ENCODE results near the gene AIP. TPM values are rescaled to one million over a fixed set of nuclear protein-coding genes. Genes with fewer than 3 reads are reported as not detected.

Gene AIP
- total RNA-seq, 2 experiments from 2014 or later, result 115 to 117 TPM

GRCh38 chr11:67439321-67440228, 43.3 kb upstream of the AIP start:
- H3K36me3 Mint-ChIP-seq (ENCODE audit: low read depth), result peaks cover 40% of the 10 kb centered on the region
- Histone ChIP-seq H3K36me3 (ENCODE audit: insufficient read depth, low read length) (peaks cover 17% of the 10 kb centered on the region), H3K4me3 (ENCODE audit: low read length) (peak overlapping the region; percentile 97), H3K9me3 (ENCODE audit: control insufficient read depth in 1 of 2, insufficient read depth in 1 of 2, low read length in 2 of 2) (no peaks in the 10 kb centered on the region), H3K27me3 (ENCODE audit: control insufficient read depth in 1 of 2, insufficient read depth in 2 of 2, low read length in 2 of 2) (no peaks in the 10 kb centered on the region), H3K27ac (ENCODE audit: low read depth in 1 of 2, low read length in 2 of 2) (peak overlapping the region; percentile 72 to 94), H3K4me1 (ENCODE audit: insufficient read depth, low read length) (peaks cover 79% of the 10 kb centered on the region)
- TF ChIP-seq CTCF (IDR thresholded peaks at IDR 0.05), result no peak
- no peak for ATAC-seq (ENCODE audit: poor library complexity)
- peaks cover 64% of the 10 kb centered on the region for H3K4me1 Mint-ChIP-seq (ENCODE audit: low read depth)
- H3K9me3 Mint-ChIP-seq, result no peaks in the 10 kb centered on the region
- ChIA-PET POLR2A (interaction anchor here (1.4 to 17.7 kb wide), 10 partner anchors 11 to 86 kb away, joined by 5 to 411 read pairs (median 91); partner anchors contain the start of genes AIP, CABP4, CARNS1 and GPR152), CTCF (interaction anchor here (0.6 to 4.3 kb wide), 5 partner anchors 30 to 1276 kb away, joined by 3 to 21 read pairs (median 6); partner anchors contain the start of genes PPP1CA and TMEM134)
- peak overlapping the region; percentile 98 for H3K4me3 Mint-ChIP-seq
- H3K27me3 Mint-ChIP-seq, result no peaks in the 10 kb centered on the region
- peak overlapping the region; percentile 98 for H3K27ac Mint-ChIP-seq
- peak in 7 of 14 experiments; percentile 18 to 64 (median 45) for DNase-seq
- intact Hi-C loops (cut with DNase I, micrococcal nuclease), result no loop called here

GRCh38 chr11:67440229-67441097, 42.4 kb upstream of the AIP start:
- intact Hi-C loops (cut with DNase I, micrococcal nuclease), result no loop called here
- Histone ChIP-seq H3K27ac (ENCODE audit: low read depth in 1 of 2, low read length in 2 of 2) (peak overlapping the region; percentile 72 to 94), H3K27me3 (ENCODE audit: control insufficient read depth in 1 of 2, insufficient read depth in 2 of 2, low read length in 2 of 2) (no peaks in the 10 kb centered on the region), H3K4me3 (ENCODE audit: low read length) (peak overlapping the region; percentile 97), H3K4me1 (ENCODE audit: insufficient read depth, low read length) (peaks cover 79% of the 10 kb centered on the region), H3K36me3 (ENCODE audit: insufficient read depth, low read length) (peaks cover 8% of the 10 kb centered on the region), H3K9me3 (ENCODE audit: control insufficient read depth in 1 of 2, insufficient read depth in 1 of 2, low read length in 2 of 2) (no peaks in the 10 kb centered on the region)
- no peak for TF ChIP-seq CTCF (IDR thresholded peaks at IDR 0.05)
- H3K9me3 Mint-ChIP-seq, result no peaks in the 10 kb centered on the region
- peaks cover 69% of the 10 kb centered on the region for H3K4me1 Mint-ChIP-seq (ENCODE audit: low read depth)
- H3K36me3 Mint-ChIP-seq (ENCODE audit: low read depth), result peaks cover 35% of the 10 kb centered on the region
- H3K4me3 Mint-ChIP-seq, result peak overlapping the region; percentile 98
- ATAC-seq (ENCODE audit: poor library complexity), result no peak
- CTCF ChIA-PET, result interaction anchor here (0.8 to 4.3 kb wide), 4 partner anchors 20 to 89 kb away, joined by 3 to 21 read pairs (median 5); partner anchors contain the start of gene PPP1CA
- POLR2A ChIA-PET, result interaction anchor here (1.2 to 17.7 kb wide), 11 partner anchors 13 to 200 kb away, joined by 3 to 411 read pairs (median 6); partner anchors contain the start of genes AIP, CABP4, CARNS1 and GPR152
- H3K27ac Mint-ChIP-seq, result peak overlapping the region; percentile 98
- no peaks in the 10 kb centered on the region for H3K27me3 Mint-ChIP-seq
- DNase-seq, result peak in 3 of 14 experiments; percentile 58 to 68 (median 61)

GRCh38 chr11:67441098-67441563, 41.7 kb upstream of the AIP start:
- ChIA-PET POLR2A (interaction anchor here (1.2 to 17.7 kb wide), 10 partner anchors 12 to 201 kb away, joined by 3 to 411 read pairs (median 6); partner anchors contain the start of genes AIP, CABP4, CARNS1 and GPR152), CTCF (interaction anchor here (0.8 to 1.6 kb wide), 3 partner anchors 21 to 90 kb away, joined by 3 to 6 read pairs (median 4); partner anchors contain the start of gene PPP1CA)
- H3K27me3 Mint-ChIP-seq, result no peaks in the 10 kb centered on the region
- peak overlapping the region; percentile 98 for H3K27ac Mint-ChIP-seq
- DNase-seq, result peak in 1 of 14 experiments; percentile 60
- ATAC-seq (ENCODE audit: poor library complexity), result no peak
- H3K4me3 Mint-ChIP-seq, result peak overlapping the region; percentile 66
- Histone ChIP-seq H3K4me3 (ENCODE audit: low read length) (no peak overlapping the region), H3K9me3 (ENCODE audit: control insufficient read depth in 1 of 2, insufficient read depth in 1 of 2, low read length in 2 of 2) (no peaks in the 10 kb centered on the region), H3K4me1 (ENCODE audit: insufficient read depth, low read length) (peaks cover 79% of the 10 kb centered on the region), H3K27ac (ENCODE audit: low read depth in 1 of 2, low read length in 2 of 2) (peak overlapping the region in 1 of 2 donors; percentile 94), H3K27me3 (ENCODE audit: control insufficient read depth in 1 of 2, insufficient read depth in 2 of 2, low read length in 2 of 2) (no peaks in the 10 kb centered on the region), H3K36me3 (ENCODE audit: insufficient read depth, low read length) (peaks cover 1% of the 10 kb centered on the region)
- H3K9me3 Mint-ChIP-seq, result no peaks in the 10 kb centered on the region
- H3K4me1 Mint-ChIP-seq (ENCODE audit: low read depth), result peaks cover 72% of the 10 kb centered on the region
- intact Hi-C loops (cut with DNase I, micrococcal nuclease), result no loop called here
- TF ChIP-seq CTCF (IDR thresholded peaks at IDR 0.05), result no peak
- peaks cover 30% of the 10 kb centered on the region for H3K36me3 Mint-ChIP-seq (ENCODE audit: low read depth)
